Natural killer cell (primary cell): ENCODE data around the gene FAM199X. TPM values are rescaled to one million over a fixed set of nuclear protein-coding genes. Genes with fewer than 3 reads are reported as not detected.

Experiments
- ATAC-seq, 3 donors: fragments of 150-1000 bp in 2 of 3; fragments of 200-7000 bp in 1 of 3; cut with Tn5 transposase; 1 replicate in 1 of 3; 2 replicates in 2 of 3; pipeline ENCODE4 v1.10.0; 2021; ENCODE audit warnings: mild to moderate bottlenecking in 2 of 3, moderate library complexity in 2 of 3
- DNase-seq, 2 donors: peaks; one replicate each; pipeline versions ENCODE4 v3.0.0 to v3.0.0-alpha.2; 2013 to 2021; ENCODE audit warnings: mixed read lengths in 1 of 2
- H3K27ac ChIP-seq: one replicate; pipeline ENCODE4 v1.5.1; 2013; ENCODE audit warnings: mild to moderate bottlenecking, low read length
- H3K27me3 ChIP-seq: one replicate; pipeline ENCODE4 v1.6.1; 2013; ENCODE audit warnings: low read length; ENCODE audit not compliant: control insufficient read depth, insufficient read depth
- H3K36me3 ChIP-seq: one replicate; pipeline ENCODE4 v1.6.1; 2013; ENCODE audit warnings: low read length; ENCODE audit not compliant: control insufficient read depth, insufficient read depth
- H3K4me1 ChIP-seq: one replicate; pipeline ENCODE4 v1.6.1; 2013; ENCODE audit warnings: low read length; ENCODE audit not compliant: control insufficient read depth, insufficient read depth
- H3K4me3 ChIP-seq: one replicate; pipeline ENCODE4 v1.5.1; 2013; ENCODE audit warnings: low read length
- H3K9me3 ChIP-seq: one replicate; pipeline ENCODE4 v1.6.1; 2013; ENCODE audit warnings: low read length; ENCODE audit not compliant: control insufficient read depth, insufficient read depth
- H3K27ac Mint-ChIP-seq, 2 donors: one replicate each; pipeline ENCODE4 v1.8.0; 2022; ENCODE audit warnings: mild to moderate bottlenecking in 2 of 2, mixed read lengths in 2 of 2, moderate library complexity in 1 of 2
- H3K27me3 Mint-ChIP-seq, 2 donors: one replicate each; pipeline ENCODE4 v1.8.0; 2022; ENCODE audit warnings: low read depth in 2 of 2, mixed read lengths in 2 of 2
- H3K36me3 Mint-ChIP-seq: one replicate; pipeline ENCODE4 v1.8.0; 2022; ENCODE audit warnings: mixed read lengths
- H3K4me1 Mint-ChIP-seq, 2 donors: one replicate each; pipeline ENCODE4 v1.8.0; 2022; ENCODE audit warnings: mixed read lengths in 2 of 2
- H3K4me3 Mint-ChIP-seq: one replicate; pipeline ENCODE4 v1.8.0; 2022; ENCODE audit warnings: mild to moderate bottlenecking, moderate library complexity, mixed read lengths
- H3K9me3 Mint-ChIP-seq, 2 donors: one replicate each; pipeline ENCODE4 v1.8.0; 2022; ENCODE audit warnings: mixed read lengths in 2 of 2
- CTCF ChIP-seq: fragments of 200-600 bp; IDR thresholded peaks from one replicate; pipeline ENCODE4 v1.8.0; 2022; ENCODE audit warnings: antibody characterized with exemption
- WGBS: methylation state at CpG from one replicate; pipeline ENCODE4 v1.1.7; 2013; ENCODE audit warnings: missing lambda C conversion rate; ENCODE audit not compliant: insufficient coverage; 5-methylcytosine and 5-hydroxymethylcytosine counted together
- intact Hi-C: fragments of 100-400 bp; cut with micrococcal nuclease; formaldehyde crosslinking; loops from one replicate; pipeline ENCODE4 v1.14.2; 2022
- total RNA-seq, 4 donors: library from RNA; stranded (reverse); fragments of 120-200 nt in 1 of 4; gene quantifications; one replicate each; pipeline versions ENCODE4 v1.2.3 to v1.2.4, GENCODE V29; 2013 to 2022

The FAM199X gene
- total RNA-seq = 10 to 100 TPM; 31.9 to 35.9 (median 32.6) TPM
- 31.9 TPM for total RNA-seq (2013)

DNA sequence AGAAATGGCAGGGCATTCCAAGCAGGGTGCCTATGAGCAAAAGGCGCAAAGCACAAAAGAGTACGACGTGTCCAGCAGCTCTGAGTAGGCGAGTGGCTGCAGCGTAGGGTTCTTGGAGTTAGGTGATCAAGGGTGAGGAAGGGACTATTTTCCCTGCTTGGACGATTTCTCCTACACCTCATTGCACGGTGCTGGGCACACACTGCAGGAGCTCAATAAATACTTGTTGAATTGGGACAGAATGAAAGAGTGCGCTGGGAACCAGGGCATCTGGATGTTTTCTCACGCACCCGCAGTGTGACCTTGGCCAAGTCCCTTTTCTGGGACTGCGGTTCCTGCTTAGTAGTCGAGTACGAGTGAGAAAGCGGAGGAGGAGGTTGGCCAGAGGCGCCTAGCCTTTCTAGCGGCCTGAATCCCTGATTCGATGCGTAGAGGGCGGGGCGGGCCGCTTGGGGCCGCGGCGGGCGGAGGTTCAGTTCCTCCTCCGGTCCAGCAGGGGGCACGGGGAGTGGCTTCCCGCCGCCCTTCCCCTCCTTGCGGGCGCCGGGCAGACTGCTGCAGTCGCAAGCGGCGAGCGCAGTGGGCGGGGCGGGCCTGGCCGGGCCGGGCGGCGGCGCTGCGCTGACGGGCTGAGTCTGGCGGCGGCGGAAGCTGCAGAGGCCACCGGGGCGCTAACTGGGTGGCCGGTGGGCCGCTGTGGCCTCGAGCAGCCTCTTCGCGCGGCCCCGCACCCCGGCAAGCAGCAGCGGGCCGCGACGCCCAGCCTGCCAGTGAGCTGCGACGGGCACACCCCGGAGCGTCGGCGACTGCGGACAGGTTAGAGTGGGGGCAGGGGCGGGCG is at the start of gene FAM199X:
FAM199X (plus strand) TSS at position 560 of the 841 bp plus-strand sequence. CDS start 333 bp downstream, outside the sequence.
- 2% methylated on average over 70 of the region's 71 CpGs for WGBS

DNA sequence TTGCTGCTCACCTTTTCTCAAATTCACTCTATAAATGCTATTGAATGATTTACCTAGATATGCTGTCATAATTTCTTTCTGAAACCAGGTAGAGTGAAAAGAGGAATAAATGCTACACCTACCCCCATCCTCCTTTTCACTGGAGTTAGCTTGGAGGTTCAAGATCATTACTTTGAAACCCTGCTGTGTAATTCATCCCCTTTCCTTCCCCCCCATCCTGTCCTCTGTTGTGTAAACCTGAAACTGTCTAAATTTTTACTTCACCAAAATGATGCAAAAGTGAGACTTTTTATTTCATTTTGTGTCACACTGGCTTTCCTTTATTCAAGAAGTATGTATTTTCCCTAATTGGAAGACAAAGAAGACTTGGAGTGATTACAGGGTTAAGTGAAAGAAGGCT is 48.5 kb upstream of the FAM199X start:
- no peaks in the 10 kb centered on the region for H3K27me3 ChIP-seq
- no peak overlapping the region for H3K4me3 Mint-ChIP-seq
- no peaks in the 10 kb centered on the region for H3K36me3 ChIP-seq
- no peak overlapping the region for H3K4me3 ChIP-seq
- intact Hi-C loops = no loop called here
- no peaks in the 10 kb centered on the region for H3K36me3 Mint-ChIP-seq
- peaks cover 4 to 33% of the 10 kb centered on the region in 2 donors for H3K4me1 Mint-ChIP-seq
- no peaks in the 10 kb centered on the region for H3K9me3 ChIP-seq
- H3K9me3 Mint-ChIP-seq = no peaks in the 10 kb centered on the region
- H3K27me3 Mint-ChIP-seq = no peaks in the 10 kb centered on the region
- peaks cover 16% of the 10 kb centered on the region for H3K4me1 ChIP-seq
- H3K27ac ChIP-seq = no peak overlapping the region
- ATAC-seq = no peak
- TF ChIP-seq CTCF = no peak
- peak overlapping the region in 1 of 2 donors; percentile 69 for H3K27ac Mint-ChIP-seq
- DNase-seq = no peak

More for the DNA sequence above, at the start of gene FAM199X:
- H3K9me3 Mint-ChIP-seq = no peaks in the 10 kb centered on the region
- H3K27ac Mint-ChIP-seq = peak within 1 kb of the TSS; percentile 85 to 87
- Histone ChIP-seq H3K9me3 (no peaks in the 10 kb centered on the region), H3K4me1 (peaks cover 10% of the 10 kb centered on the region), H3K4me3 (peak within 1 kb of the TSS; percentile 87), H3K36me3 (no peaks in the 10 kb centered on the region), H3K27ac (peak within 1 kb of the TSS; percentile 75), H3K27me3 (no peaks in the 10 kb centered on the region)
- H3K36me3 Mint-ChIP-seq = no peaks in the 10 kb centered on the region
- ATAC-seq = peak; percentile 97 to 100 (median 97)
- H3K27me3 Mint-ChIP-seq = peaks cover 0 to 17% of the 10 kb centered on the region in 2 donors
- DNase-seq = peak; percentile 79 to 88
- peaks cover 38 to 42% of the 10 kb centered on the region in 2 donors for H3K4me1 Mint-ChIP-seq
- intact Hi-C loops = loop anchor here (2.0 kb wide), 1 partner anchor 479 kb away; the partner anchor contains the start of gene MORF4L2
- TF ChIP-seq CTCF = peak; percentile 68
- H3K4me3 Mint-ChIP-seq = peak within 1 kb of the TSS; percentile 90

DNA sequence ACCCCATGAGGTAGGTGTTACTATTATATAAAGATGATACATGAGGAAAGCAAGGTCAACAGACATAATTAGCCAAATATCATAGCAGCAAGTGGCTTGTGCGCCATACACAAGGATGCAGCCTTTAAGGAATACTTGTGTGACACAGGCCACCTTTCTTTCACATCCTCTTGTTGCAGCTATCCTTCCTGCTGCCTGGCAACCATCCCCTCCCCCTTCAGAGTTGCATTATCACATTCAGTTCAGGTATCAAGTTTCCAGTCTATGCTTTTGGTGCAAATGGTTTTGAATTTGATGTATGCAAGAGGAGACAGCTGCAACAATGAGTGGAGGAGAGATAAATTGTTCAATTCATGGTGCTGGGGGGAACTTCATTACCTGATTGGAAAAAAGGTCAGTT is 47.5 kb upstream of the FAM199X start:
- Histone ChIP-seq H3K27ac (no peak overlapping the region), H3K27me3 (no peaks in the 10 kb centered on the region), H3K4me1 (peaks cover 14% of the 10 kb centered on the region), H3K4me3 (no peak overlapping the region), H3K9me3 (no peaks in the 10 kb centered on the region), H3K36me3 (no peaks in the 10 kb centered on the region)
- H3K27me3 Mint-ChIP-seq = no peaks in the 10 kb centered on the region
- ATAC-seq (no peak), DNase-seq (no peak)
- intact Hi-C loops = no loop called here
- 100% methylated on average over 1 of the region's 1 CpG for WGBS
- no peaks in the 10 kb centered on the region for H3K36me3 Mint-ChIP-seq
- no peaks in the 10 kb centered on the region for H3K9me3 Mint-ChIP-seq
- H3K4me3 Mint-ChIP-seq = no peak overlapping the region
- peaks cover 9 to 34% of the 10 kb centered on the region in 2 donors for H3K4me1 Mint-ChIP-seq
- TF ChIP-seq CTCF = no peak
- no peak overlapping the region for H3K27ac Mint-ChIP-seq
